GM23338 (cell line): ENCODE measurements around the gene DPH2. TPM values are rescaled to one million over a fixed set of nuclear protein-coding genes. Genes with fewer than 3 reads are reported as not detected.
A peak's percentile ranks its signal among the peaks of the same experiment; 100 is the strongest.

Source experiments
- ATAC-seq: fragments of 200-7000 bp; cut with Tn5 transposase; 3 replicates; pipeline ENCODE4 v1.9.1; 2020
- DNase-seq: peaks from one replicate; pipeline ENCODE4 v3.0.0-alpha.2; 2015; ENCODE audit warnings: low spot score
- H2AFZ ChIP-seq: fragments of 200-600 bp; sonication (generic); 2 replicates; pipeline ENCODE4 v1.8.0; 2016; ENCODE audit warnings: antibody characterized with exemption, mild to moderate bottlenecking, moderate library complexity
- H3F3A ChIP-seq: fragments of 200-600 bp; sonication (generic); replicated peaks from 2 replicates; pipeline ENCODE4 v1.8.0; 2017; ENCODE audit warnings: antibody characterized with exemption, mixed run types, low read depth
- H3K27ac ChIP-seq: fragments of 200-600 bp; sonication (generic); 2 replicates; pipeline ENCODE4 v1.6.1; 2016; ENCODE audit warnings: low read depth
- H3K27me3 ChIP-seq: fragments of 200-600 bp; sonication (generic); 2 replicates; pipeline ENCODE4 v1.8.0; 2016; ENCODE audit warnings: mild to moderate bottlenecking, mixed run types, moderate library complexity; ENCODE audit not compliant: insufficient read depth
- H3K36me3 ChIP-seq: fragments of 200-600 bp; sonication (generic); 2 replicates; pipeline ENCODE4 v1.8.0; 2016; ENCODE audit warnings: mild to moderate bottlenecking; ENCODE audit not compliant: insufficient read depth
- H3K4me1 ChIP-seq: fragments of 200-600 bp; sonication (generic); 2 replicates; pipeline ENCODE4 v1.8.0; 2016; ENCODE audit warnings: mild to moderate bottlenecking, moderate library complexity; ENCODE audit not compliant: insufficient read depth
- H3K4me2 ChIP-seq: fragments of 200-600 bp; sonication (generic); 2 replicates; pipeline ENCODE4 v1.7.1; 2017; ENCODE audit warnings: mixed run types
- H3K4me3 ChIP-seq: fragments of 200-600 bp; sonication (generic); 2 replicates; pipeline ENCODE4 v1.6.1; 2016; ENCODE audit warnings: mixed run types
- H3K79me2 ChIP-seq: fragments of 200-600 bp; sonication (generic); replicated peaks from 2 replicates; pipeline ENCODE4 v1.8.0; 2017; ENCODE audit warnings: mild to moderate bottlenecking; ENCODE audit not compliant: insufficient read depth
- H3K9me2 ChIP-seq: fragments of 200-600 bp; sonication (generic); 2 replicates; pipeline ENCODE4 v1.8.0; 2017; ENCODE audit not compliant: insufficient read depth
- H4K20me1 ChIP-seq: fragments of 200-600 bp; sonication (generic); replicated peaks from 2 replicates; pipeline ENCODE4 v1.8.0; 2017; ENCODE audit warnings: mild to moderate bottlenecking; ENCODE audit not compliant: insufficient read depth
- H3K27ac Mint-ChIP-seq: 2 replicates; pipeline ENCODE4 v1.8.0; 2020; ENCODE audit warnings: inconsistent platforms, mild to moderate bottlenecking, moderate library complexity, mixed read lengths
- H3K27me3 Mint-ChIP-seq: 3 replicates; pipeline ENCODE4 v1.8.0; 2022; ENCODE audit warnings: low read depth, mild to moderate bottlenecking, moderate library complexity, mixed read lengths, inconsistent platforms; ENCODE audit not compliant: insufficient read depth, poor library complexity
- H3K36me3 Mint-ChIP-seq: 3 replicates; pipeline ENCODE4 v1.8.0; 2021; ENCODE audit warnings: low read depth, mild to moderate bottlenecking, inconsistent platforms, moderate library complexity, mixed read lengths
- H3K4me1 Mint-ChIP-seq: 3 replicates; pipeline ENCODE4 v1.8.0; 2020; ENCODE audit warnings: mild to moderate bottlenecking, inconsistent platforms, mixed read lengths
- H3K4me3 Mint-ChIP-seq: 3 replicates; pipeline ENCODE4 v1.8.0; 2021; ENCODE audit warnings: moderate library complexity, mild to moderate bottlenecking, inconsistent platforms, mixed read lengths
- H3K9me3 Mint-ChIP-seq: 3 replicates; pipeline ENCODE4 v1.8.0; 2020; ENCODE audit warnings: moderate library complexity, mild to moderate bottlenecking, inconsistent platforms, mixed read lengths
- CREB1 ChIP-seq: fragments of 250-450 bp; sonication (Bioruptor Pico); IDR thresholded peaks from 2 replicates; pipeline ENCODE4 v1.5.0; 2020; ENCODE audit warnings: low read depth, mild to moderate bottlenecking, moderate library complexity
- CTCF ChIP-seq, 2 experiments: fragments of 200-600 bp in 1 of 2; sonication (generic) in 1 of 2; conservative IDR thresholded peaks; 2 replicates each; pipeline versions ENCODE4 v1.5.1 to v1.6.1; 2016 to 2017; ENCODE audit warnings: antibody characterized with exemption in 2 of 2, low read depth in 2 of 2, mild to moderate bottlenecking in 2 of 2, moderate library complexity in 1 of 2
- ETS1 ChIP-seq: IDR thresholded peaks from 2 replicates; pipeline ENCODE4 v1.6.1; 2016; ENCODE audit warnings: antibody characterized with exemption
- EZH2 ChIP-seq: fragments of 200-600 bp; sonication (generic); IDR thresholded peaks from one replicate; pipeline ENCODE4 v1.8.0; 2017; ENCODE audit warnings: antibody characterized with exemption, mild to moderate bottlenecking, low read depth; ENCODE audit not compliant: unreplicated experiment
- EZH2phosphoT487 ChIP-seq: fragments of 200-600 bp; sonication (generic); IDR thresholded peaks from one replicate; pipeline ENCODE4 v1.8.1; 2018; ENCODE audit warnings: antibody characterized with exemption; ENCODE audit not compliant: unreplicated experiment
- NANOG ChIP-seq: IDR thresholded peaks from 2 replicates; pipeline ENCODE4 v1.6.1; 2016; ENCODE audit warnings: antibody characterized with exemption, borderline replicate concordance
- POLR2AphosphoS5 ChIP-seq: IDR thresholded peaks from 2 replicates; pipeline ENCODE4 v1.6.1; 2016; ENCODE audit warnings: antibody characterized with exemption, low read depth
- REST ChIP-seq: IDR thresholded peaks from one replicate; pipeline ENCODE4 v1.6.1; 2018; ENCODE audit warnings: antibody characterized with exemption; ENCODE audit not compliant: unreplicated experiment
- STAT1 ChIP-seq: IDR thresholded peaks from one replicate; pipeline ENCODE4 v1.6.1; 2016; ENCODE audit warnings: antibody characterized with exemption; ENCODE audit not compliant: unreplicated experiment
- ZNF114 ChIP-seq: fragments of 250-450 bp; sonication (Bioruptor Pico); IDR thresholded peaks from 2 replicates; pipeline ENCODE4 v1.5.0; 2020; ENCODE audit warnings: mild to moderate bottlenecking, moderate library complexity
- ZNF331 ChIP-seq: fragments of 250-450 bp; sonication (Bioruptor Pico); IDR thresholded peaks from 2 replicates; pipeline ENCODE4 v1.5.0; 2020; ENCODE audit warnings: low read depth, mild to moderate bottlenecking, moderate library complexity
- polyA plus RNA-seq: library from polyadenylated mRNA; unstranded; fragments of >200 nt; fragmentation: Nextera tagmentation; extraction: Ambion mirVana; gene quantifications from 2 replicates; pipeline ENCODE4 v1.2.1, GENCODE V29; 2016
- total RNA-seq: library from RNA; depleted of rRNA; stranded (reverse); fragments of >200 nt; shearing (Covaris generic); gene quantifications from 2 replicates; pipeline ENCODE4 v1.2.3, GENCODE V29; 2014

The DPH2 gene
- total and polyA plus RNA-seq, 2 experiments from 2014 or later, result 32.1 to 90.3 TPM

- H3K27ac Mint-ChIP-seq, result no peak overlapping the region
- H3K4me3 ChIP-seq, result peak overlapping the region; percentile 70
- H3K4me3 Mint-ChIP-seq, result peak overlapping the region; percentile 81
- peaks cover 4% of the 10 kb centered on the region; the same call in 1 of the 3 replicates for H3K36me3 Mint-ChIP-seq
- no peaks in the 10 kb centered on the region for H3K9me3 Mint-ChIP-seq
- H3F3A ChIP-seq, result peaks cover 32% of the 10 kb centered on the region
- H3K36me3 ChIP-seq, result no peaks in the 10 kb centered on the region
- H3K27ac ChIP-seq, result no peak overlapping the region
- H3K4me2 ChIP-seq, result peak overlapping the region; percentile 97
- DNase-seq, result peak; percentile 85
- no peaks in the 10 kb centered on the region for H3K9me2 ChIP-seq
- H3K79me2 ChIP-seq, result 0 out of 2 replicates have a peak, but pooled peaks cover 7% of the 10 kb centered on the region
- TF ChIP-seq EZH2 (no peak), CTCF (conservative IDR thresholded peaks at IDR 0.05; ENCODE audit: low read depth in 2 of 2) (peak; percentile 49 to 51)
- peaks cover 31% of the 10 kb centered on the region for H3K27me3 Mint-ChIP-seq
- H3K4me1 Mint-ChIP-seq, result peaks cover 59% of the 10 kb centered on the region
- no peak overlapping the region for H2AFZ ChIP-seq
- peaks cover 42% of the 10 kb centered on the region for H3K4me1 ChIP-seq
- H3K27me3 ChIP-seq, result peaks cover 8% of the 10 kb centered on the region
- peak; percentile 18 for ATAC-seq
- H4K20me1 ChIP-seq, result peaks cover 16% of the 10 kb centered on the region
These were observed 33.2 kb upstream of the DPH2 start for GRCh38 chr1:43936431-43937151.

- no peak overlapping the region for H3K27ac Mint-ChIP-seq
- H3K27me3 ChIP-seq, result peaks cover 8% of the 10 kb centered on the region
- peaks cover 32% of the 10 kb centered on the region for H3F3A ChIP-seq
- H4K20me1 ChIP-seq, result peaks cover 16% of the 10 kb centered on the region
- H3K36me3 Mint-ChIP-seq, result peaks cover 4% of the 10 kb centered on the region; the same call in 1 of the 3 replicates
- DNase-seq (no peak), ATAC-seq (no peak)
- peak overlapping the region; percentile 70 for H3K4me3 ChIP-seq
- H3K27ac ChIP-seq, result no peak overlapping the region
- H2AFZ ChIP-seq, result no peak overlapping the region
- peak overlapping the region; percentile 81; the same call in 2 of the 3 replicates for H3K4me3 Mint-ChIP-seq
- H3K79me2 ChIP-seq, result 0 out of 2 replicates have a peak, but pooled peaks cover 7% of the 10 kb centered on the region
- H3K4me1 ChIP-seq, result peaks cover 42% of the 10 kb centered on the region
- peaks cover 60% of the 10 kb centered on the region for H3K4me1 Mint-ChIP-seq
- no peaks in the 10 kb centered on the region for H3K36me3 ChIP-seq
- H3K4me2 ChIP-seq, result peak overlapping the region; percentile 97
- peaks cover 28% of the 10 kb centered on the region for H3K27me3 Mint-ChIP-seq
- H3K9me2 ChIP-seq, result no peaks in the 10 kb centered on the region
- H3K9me3 Mint-ChIP-seq, result no peaks in the 10 kb centered on the region
- TF ChIP-seq EZH2phosphoT487 (no peak), STAT1 (no peak), ZNF114 (CRISPR knock-in tag) (no peak), CTCF (conservative IDR thresholded peaks at IDR 0.05; ENCODE audit: low read depth in 2 of 2) (no peak), CREB1 (CRISPR knock-in tag) (no peak), REST (no peak), ZNF331 (CRISPR knock-in tag) (no peak), EZH2 (no peak), POLR2AphosphoS5 (no peak), NANOG (no peak), ETS1 (no peak)
These were observed 32.5 kb upstream of the DPH2 start for GRCh38 chr1:43937179-43937865.
